ENCODE results near the gene KRIT1. TPM values are rescaled to one million over a fixed set of nuclear protein-coding genes. Genes with fewer than 3 reads are reported as not detected.
A peak's percentile ranks its signal among the peaks of the same experiment; 100 is the strongest.

KRIT1 gene
- total RNA-seq, 1 experiment from 2014 or later = 34.1 TPM

GRCh38 chr7:92292981-92293380, 47.3 kb upstream of the KRIT1 start:
- Mint-ChIP-seq H3K27me3 (ENCODE audit: low read depth) (no peaks in the 10 kb centered on the region), H3K9me3 (no peaks in the 10 kb centered on the region), H3K4me1 (peaks cover 41% of the 10 kb centered on the region), H3K4me3 (no peak overlapping the region), H3K27ac (peak overlapping the region; percentile 76), H3K36me3 (0 out of 2 replicates have a peak, but pooled peaks cover 3% of the 10 kb centered on the region)
- POLR2A ChIA-PET = interaction anchor here (0.8 kb wide), 1 partner anchor 47 kb away, joined by 3 read pairs; the partner anchor contains the start of genes ANKIB1 and KRIT1
- no peak for DNase-seq (ENCODE audit: low spot score)
- TF ChIP-seq AR (CRISPR knock-in tag; IDR thresholded peaks at IDR 0.05) (no peak), STAT6 (CRISPR knock-in tag; conservative IDR thresholded peaks at IDR 0.05; ENCODE audit: low read depth) (no peak), GABPB1 (CRISPR knock-in tag; IDR thresholded peaks at IDR 0.05) (no peak), ZNF671 (CRISPR knock-in tag; IDR thresholded peaks at IDR 0.05) (no peak), GRHL2 (CRISPR knock-in tag; IDR thresholded peaks at IDR 0.05; ENCODE audit: insufficient replicate concordance, severe bottlenecking) (no peak), SMAD4 (CRISPR knock-in tag; IDR thresholded peaks at IDR 0.05) (no peak), ATF3 (CRISPR knock-in tag; conservative IDR thresholded peaks at IDR 0.05) (no peak), GTF2I (CRISPR knock-in tag; conservative IDR thresholded peaks at IDR 0.05) (no peak), TCF7 (CRISPR knock-in tag; IDR thresholded peaks at IDR 0.05; ENCODE audit: low read depth) (no peak), AFF4 (CRISPR knock-in tag; IDR thresholded peaks at IDR 0.05; ENCODE audit: borderline replicate concordance) (no peak), CREB1 (CRISPR knock-in tag; IDR thresholded peaks at IDR 0.05) (no peak), E2F1 (CRISPR knock-in tag; IDR thresholded peaks at IDR 0.05) (no peak), NR2C2 (CRISPR knock-in tag; IDR thresholded peaks at IDR 0.05) (no peak), ZNF396 (CRISPR knock-in tag; IDR thresholded peaks at IDR 0.05; ENCODE audit: borderline replicate concordance) (no peak)
- TF ChIP-seq, protein P1, sequence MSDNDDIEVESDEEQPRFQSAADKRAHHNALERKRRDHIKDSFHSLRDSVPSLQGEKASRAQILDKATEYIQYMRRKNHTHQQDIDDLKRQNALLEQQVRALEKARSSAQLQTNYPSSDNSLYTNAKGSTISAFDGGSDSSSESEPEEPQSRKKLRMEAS (CRISPR knock-in tag; IDR thresholded peaks at IDR 0.05) = no peak
- TF ChIP-seq, protein P2, sequence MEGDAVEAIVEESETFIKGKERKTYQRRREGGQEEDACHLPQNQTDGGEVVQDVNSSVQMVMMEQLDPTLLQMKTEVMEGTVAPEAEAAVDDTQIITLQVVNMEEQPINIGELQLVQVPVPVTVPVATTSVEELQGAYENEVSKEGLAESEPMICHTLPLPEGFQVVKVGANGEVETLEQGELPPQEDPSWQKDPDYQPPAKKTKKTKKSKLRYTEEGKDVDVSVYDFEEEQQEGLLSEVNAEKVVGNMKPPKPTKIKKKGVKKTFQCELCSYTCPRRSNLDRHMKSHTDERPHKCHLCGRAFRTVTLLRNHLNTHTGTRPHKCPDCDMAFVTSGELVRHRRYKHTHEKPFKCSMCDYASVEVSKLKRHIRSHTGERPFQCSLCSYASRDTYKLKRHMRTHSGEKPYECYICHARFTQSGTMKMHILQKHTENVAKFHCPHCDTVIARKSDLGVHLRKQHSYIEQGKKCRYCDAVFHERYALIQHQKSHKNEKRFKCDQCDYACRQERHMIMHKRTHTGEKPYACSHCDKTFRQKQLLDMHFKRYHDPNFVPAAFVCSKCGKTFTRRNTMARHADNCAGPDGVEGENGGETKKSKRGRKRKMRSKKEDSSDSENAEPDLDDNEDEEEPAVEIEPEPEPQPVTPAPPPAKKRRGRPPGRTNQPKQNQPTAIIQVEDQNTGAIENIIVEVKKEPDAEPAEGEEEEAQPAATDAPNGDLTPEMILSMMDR (IDR thresholded peaks at IDR 0.05) = no peak
- CTCF ChIA-PET = interaction anchor here (2.0 kb wide), 1 partner anchor 154 kb away, joined by 7 read pairs; the partner anchor contains the start of gene GATAD1
- ATAC-seq = no peak
